Measurements from ENCODE around the gene SIGLEC15.

- TF ChIP-seq POLR2AphosphoS5 (IDR thresholded peaks at IDR 0.05; ENCODE audit: low read depth, low read length) (no peak), POLR2A (IDR thresholded peaks at IDR 0.05; ENCODE audit: low read depth, low read length) (no peak), TAF1 (IDR thresholded peaks at IDR 0.05; ENCODE audit: borderline replicate concordance, low read depth, low read length) (no peak)
These were observed 19.5 kb downstream of the SIGLEC15 start for GRCh38 chr18:45844938-45845337.
